ENCODE data around the gene USP15. TPM values are rescaled to one million over a fixed set of nuclear protein-coding genes. Genes with fewer than 3 reads are reported as not detected.

Gene USP15
- total and polyA plus RNA-seq, 8 donors: 16.7 to 43.0 (median 29.6) TPM

GRCh38 chr12:62299617-62300016 lies 39.4 kb downstream of the USP15 start:
- intact Hi-C loops (cut with DNase I): no loop called here
- Histone ChIP-seq H3K4me3 (no peak overlapping the region), H3K9me3 (no peaks in the 10 kb centered on the region), H3K27ac (no peak overlapping the region), H3K36me3 (peaks cover 0 to 30% (median 9%) of the 10 kb centered on the region in 3 donors), H3K27me3 (no peaks in the 10 kb centered on the region), H3K4me1 (no peaks in the 10 kb centered on the region)
- WGBS, 2 donors: 86% methylated on average over 3 of the region's 3 CpGs
- ATAC-seq: no peak
- no peak for DNase-seq
- no peak for FAIRE-seq
- no peak for TF ChIP-seq CTCF (IDR thresholded peaks at IDR 0.05)

DNA sequence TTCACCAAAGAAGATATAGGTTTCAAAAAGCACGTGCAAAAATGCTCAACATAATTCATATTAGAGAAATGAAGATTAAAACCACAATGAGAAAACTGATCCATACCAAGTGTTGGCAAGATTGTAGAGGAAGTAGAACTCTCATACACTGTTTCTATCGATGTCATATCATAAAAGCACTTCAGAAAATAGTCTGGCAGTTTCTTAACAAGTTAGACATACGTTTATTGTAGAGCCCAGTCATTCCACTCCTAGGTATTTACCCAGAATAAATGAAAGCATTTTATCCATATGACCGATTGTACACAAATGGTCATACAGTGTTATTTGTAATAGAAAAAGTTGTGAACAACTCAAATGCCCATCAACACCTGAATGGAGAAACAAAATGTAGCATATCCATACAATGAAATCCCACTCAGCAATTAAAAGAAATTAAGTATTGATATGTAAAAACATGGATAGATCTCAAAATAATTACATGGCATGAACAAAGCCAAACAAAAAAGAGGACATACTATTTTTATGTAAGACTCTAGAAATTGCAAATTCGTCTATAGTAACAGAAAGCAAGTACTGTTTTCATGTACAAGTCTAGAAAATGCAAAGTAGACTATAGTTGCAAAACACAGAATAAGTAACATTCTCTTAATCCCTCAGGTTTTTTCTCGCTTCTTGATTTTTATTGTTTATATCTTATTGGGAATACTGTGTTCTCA lies 41.0 kb downstream of the USP15 start:
- peaks cover 0 to 34% (median 9%) of the 10 kb centered on the region in 3 donors for H3K36me3 ChIP-seq
- DNase-seq (no peak), ATAC-seq (no peak), FAIRE-seq (no peak)
- 87 to 90% methylated on average over 6 of the region's 6 CpGs for WGBS, 2 donors
- no peaks in the 10 kb centered on the region for H3K9me3 ChIP-seq
- intact Hi-C loops (cut with DNase I): no loop called here
- H3K4me3 ChIP-seq: no peak overlapping the region
- TF ChIP-seq CTCF (IDR thresholded peaks at IDR 0.05): no peak
- H3K4me1 ChIP-seq: no peaks in the 10 kb centered on the region
- no peaks in the 10 kb centered on the region for H3K27me3 ChIP-seq
- no peak overlapping the region for H3K27ac ChIP-seq

GRCh38 chr12:62301799-62302133 lies 41.6 kb downstream of the USP15 start:
- Histone ChIP-seq H3K4me3 (no peak overlapping the region), H3K9me3 (no peaks in the 10 kb centered on the region), H3K27ac (no peak overlapping the region), H3K27me3 (no peaks in the 10 kb centered on the region), H3K4me1 (no peaks in the 10 kb centered on the region), H3K36me3 (peaks cover 0 to 30% (median 9%) of the 10 kb centered on the region in 3 donors)
- DNase-seq: no peak
- no peak for TF ChIP-seq CTCF (IDR thresholded peaks at IDR 0.05)
- 95 to 97% methylated on average over 1 of the region's 1 CpG for WGBS, 2 donors
- intact Hi-C loops (cut with DNase I): no loop called here
- FAIRE-seq: no peak
- ATAC-seq: no peak

DNA sequence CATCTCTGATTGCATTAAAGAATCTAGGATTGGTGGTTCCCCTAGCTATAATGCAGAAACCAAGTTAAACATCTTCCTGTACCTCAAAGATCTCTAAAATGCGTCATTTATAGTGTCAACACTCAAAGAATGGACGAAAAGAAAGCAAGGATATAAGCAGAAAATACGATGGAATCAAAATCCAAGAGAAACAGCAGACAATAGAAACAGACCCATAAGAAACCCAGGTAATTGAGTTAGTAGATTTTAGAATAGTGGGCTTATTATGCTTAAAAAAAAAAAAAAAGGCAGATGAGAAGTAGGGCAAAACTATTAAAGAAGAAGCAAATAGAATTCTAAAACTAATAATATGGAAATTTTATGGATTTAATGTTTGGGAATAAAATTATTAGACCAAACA lies 44.4 kb downstream of the USP15 start:
- Histone ChIP-seq H3K27ac (no peak overlapping the region), H3K4me1 (no peaks in the 10 kb centered on the region), H3K9me3 (no peaks in the 10 kb centered on the region), H3K4me3 (no peak overlapping the region), H3K27me3 (no peaks in the 10 kb centered on the region), H3K36me3 (peaks cover 0 to 27% (median 9%) of the 10 kb centered on the region in 3 donors)
- TF ChIP-seq CTCF (IDR thresholded peaks at IDR 0.05): no peak
- DNase-seq (no peak), ATAC-seq (no peak), FAIRE-seq (no peak)
- intact Hi-C loops (cut with DNase I): no loop called here
- 97 to 98% methylated on average over 3 of the region's 3 CpGs for WGBS, 2 donors

GRCh38 chr12:62305778-62306177 lies 45.6 kb downstream of the USP15 start:
- intact Hi-C loops (cut with DNase I): no loop called here
- DNase-seq: no peak

More at GRCh38 chr12:62305778-62306177, 45.6 kb downstream of the USP15 start:
- H3K4me3 ChIP-seq: no peak overlapping the region
- ATAC-seq: no peak
- no peaks in the 10 kb centered on the region for H3K27me3 ChIP-seq
- WGBS, 2 donors: 99% methylated on average over 8 of the region's 8 CpGs
- H3K27ac ChIP-seq: no peak overlapping the region
- no peak for TF ChIP-seq CTCF (IDR thresholded peaks at IDR 0.05)
- no peaks in the 10 kb centered on the region for H3K9me3 ChIP-seq
- no peaks in the 10 kb centered on the region for H3K4me1 ChIP-seq
- FAIRE-seq: no peak
- H3K36me3 ChIP-seq: peaks cover 0 to 27% (median 9%) of the 10 kb centered on the region in 3 donors
